HG02763 (cell line): ENCODE data around the gene RBFOX1.

Experiments used
- ATAC-seq: cut with Tn5 transposase; IDR thresholded peaks from one replicate; pipeline ENCODE4 v1.9.1; 2021; ENCODE audit warnings: mild to moderate bottlenecking, moderate library complexity; ENCODE audit not compliant: unreplicated experiment

RBFOX1 gene

GRCh38 chr16:7646821-7647500, 314.3 kb downstream of the RBFOX1 start:
- no peak for ATAC-seq

GRCh38 chr16:7650431-7650830, 317.8 kb downstream of the RBFOX1 start:
- no peak for ATAC-seq

- no peak for ATAC-seq
Measured at GRCh38 chr16:7651803-7652570, 319.3 kb downstream of the RBFOX1 start.

- ATAC-seq, result no peak
Measured at GRCh38 chr16:7653746-7654461, 321.3 kb downstream of the RBFOX1 start.

- ATAC-seq, result no peak
Measured at GRCh38 chr16:7675628-7676027, 343.0 kb downstream of the RBFOX1 start.

DNA sequence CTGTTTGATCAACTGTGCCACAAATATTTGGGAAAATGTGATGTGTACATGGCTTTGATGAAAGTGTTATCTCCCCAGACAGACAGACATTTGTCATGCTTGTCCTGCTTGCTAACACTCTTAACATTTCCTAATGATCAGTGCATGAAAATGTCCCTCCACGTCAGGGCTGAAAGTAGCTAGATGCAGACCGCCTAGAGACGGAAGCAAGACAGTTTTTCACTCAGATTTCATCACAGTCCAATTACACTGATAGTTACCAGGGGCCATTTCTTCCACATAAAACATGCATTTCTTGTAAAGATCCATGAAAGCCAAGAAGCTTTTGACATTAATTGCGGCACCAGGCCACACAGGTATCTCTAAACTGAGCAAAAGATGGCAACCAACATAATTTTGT, 347.7 kb downstream of the RBFOX1 start:
- ATAC-seq, result no peak

GRCh38 chr16:7688811-7689210, 356.2 kb downstream of the RBFOX1 start:
- ATAC-seq, result no peak

DNA sequence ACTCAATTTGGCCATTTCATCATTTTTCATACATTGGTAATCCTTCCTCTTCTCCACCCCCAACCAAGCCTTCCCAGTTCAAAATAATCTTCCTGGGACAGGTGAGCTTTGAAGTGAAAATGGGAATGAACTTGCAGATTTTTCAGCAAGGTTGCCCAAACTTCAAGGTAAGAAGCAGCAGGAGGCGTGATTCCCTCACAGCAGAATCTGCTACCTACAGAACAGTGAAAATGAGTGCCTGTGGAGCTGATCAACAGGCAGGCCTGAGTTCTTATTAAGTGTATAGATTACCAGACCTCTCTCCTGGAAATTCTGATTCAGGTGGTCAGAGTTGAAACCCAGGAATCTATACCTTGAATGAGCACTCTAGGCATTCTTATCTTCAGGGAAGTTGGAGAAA, 356.6 kb downstream of the RBFOX1 start:
- ATAC-seq, result no peak

DNA sequence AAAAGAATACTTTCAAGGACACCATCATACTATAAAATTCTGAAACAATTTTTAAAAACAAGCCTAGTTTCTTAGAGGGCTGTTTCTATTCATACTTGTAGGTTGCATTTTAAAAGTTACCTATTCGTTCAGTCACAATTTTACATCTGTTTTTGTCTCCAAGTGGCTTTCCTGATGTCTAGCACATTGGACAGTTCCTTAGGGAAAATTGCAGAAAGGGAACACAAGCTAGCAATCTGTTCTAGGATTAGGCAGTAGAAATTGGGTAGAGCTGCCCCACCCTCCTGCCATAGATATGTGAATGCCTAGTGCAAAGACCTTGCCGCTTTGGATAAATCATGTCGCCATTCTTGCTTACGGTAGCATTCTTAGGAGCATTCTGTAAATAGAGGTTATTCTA, 358.9 kb downstream of the RBFOX1 start:
- no peak for ATAC-seq

- no peak for ATAC-seq
Measured at GRCh38 chr16:7703672-7704071, 371.0 kb downstream of the RBFOX1 start.

DNA sequence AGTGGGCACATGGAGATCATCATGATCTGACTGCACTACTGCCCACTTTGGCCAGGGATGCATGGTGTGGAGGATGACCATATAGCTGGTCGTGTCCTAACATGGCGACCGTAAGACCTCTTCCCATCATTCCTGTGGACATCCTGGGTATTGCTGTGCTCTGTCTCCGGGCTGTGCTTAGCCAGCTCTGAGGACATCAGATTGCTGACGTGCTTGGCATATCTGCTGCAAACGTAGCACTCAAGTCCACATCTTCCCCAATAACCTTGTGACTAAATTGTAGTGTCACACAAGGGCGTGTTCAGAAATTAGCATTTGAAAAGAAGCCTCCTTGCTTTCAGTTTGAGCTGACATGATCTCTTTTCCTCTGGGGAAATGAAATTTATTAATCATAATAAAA, 373.2 kb downstream of the RBFOX1 start:
- ATAC-seq, result no peak

- ATAC-seq, result no peak
Measured at GRCh38 chr16:7709186-7709585, 376.5 kb downstream of the RBFOX1 start.

GRCh38 chr16:7713244-7713643, 380.6 kb downstream of the RBFOX1 start:
- ATAC-seq, result no peak

DNA sequence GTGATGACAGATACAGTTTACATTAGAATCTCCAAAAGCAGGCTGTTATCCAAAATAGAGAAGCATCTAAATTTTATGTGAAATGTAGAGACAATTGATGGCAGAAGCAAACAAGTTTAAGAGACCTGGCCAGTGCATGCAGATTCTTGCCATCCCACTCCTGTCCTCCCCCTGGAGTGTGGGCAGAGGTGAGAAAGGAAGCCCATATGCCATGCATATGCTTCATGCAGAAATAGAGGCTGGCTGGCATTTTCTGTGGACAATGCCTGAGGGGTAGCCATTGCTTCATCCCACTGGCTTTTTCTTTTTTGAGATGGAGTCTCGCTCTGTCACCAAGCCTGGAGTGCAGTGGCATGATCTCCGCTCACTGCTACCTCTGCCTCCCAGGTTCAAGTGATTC, 382.1 kb downstream of the RBFOX1 start:
- ATAC-seq, result no peak

DNA sequence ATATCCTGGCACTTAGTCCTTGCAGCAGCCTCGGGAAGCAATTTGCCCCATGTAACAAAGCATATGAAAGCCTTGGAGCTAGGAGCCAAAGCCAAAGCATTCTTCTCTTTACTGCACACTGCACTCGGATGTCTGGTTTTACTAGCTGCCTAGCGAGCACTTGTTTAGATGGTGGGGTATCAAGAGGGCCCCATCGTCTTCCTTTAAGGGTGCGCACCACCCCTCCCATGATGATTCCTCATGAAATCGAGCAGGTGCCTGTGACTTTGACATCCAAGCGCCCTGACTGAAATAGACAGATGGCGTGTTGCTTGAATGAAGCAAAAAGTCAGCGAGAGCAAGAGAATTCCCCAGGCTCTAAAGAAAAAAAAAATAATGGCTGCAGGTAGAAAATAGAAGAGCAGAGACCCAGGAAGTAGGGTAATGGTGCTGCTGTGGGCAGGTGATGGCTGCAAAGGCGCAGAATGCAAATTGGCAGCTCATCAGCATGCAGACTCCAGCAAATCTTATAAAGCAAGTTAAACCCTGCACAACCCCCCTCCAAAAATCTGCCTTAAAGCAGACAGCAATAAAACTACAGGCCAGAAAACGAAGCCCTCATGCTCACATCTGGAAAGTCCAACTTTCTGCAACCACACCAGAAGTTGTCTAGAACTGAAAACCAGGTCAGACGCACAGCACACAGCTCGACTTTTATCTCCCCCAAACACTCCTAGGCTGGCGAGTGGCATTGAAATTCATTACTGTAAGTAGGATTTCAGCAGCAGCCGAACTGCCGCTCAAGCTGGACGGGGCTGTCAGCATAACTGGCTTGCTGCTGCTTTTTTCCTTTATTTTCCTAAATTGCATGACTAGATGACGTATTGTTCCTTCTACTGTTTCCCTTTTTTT, 384.3 kb downstream of the RBFOX1 start:
- ATAC-seq, result no peak

GRCh38 chr16:7722761-7723160, 390.1 kb downstream of the RBFOX1 start:
- ATAC-seq, result no peak

DNA sequence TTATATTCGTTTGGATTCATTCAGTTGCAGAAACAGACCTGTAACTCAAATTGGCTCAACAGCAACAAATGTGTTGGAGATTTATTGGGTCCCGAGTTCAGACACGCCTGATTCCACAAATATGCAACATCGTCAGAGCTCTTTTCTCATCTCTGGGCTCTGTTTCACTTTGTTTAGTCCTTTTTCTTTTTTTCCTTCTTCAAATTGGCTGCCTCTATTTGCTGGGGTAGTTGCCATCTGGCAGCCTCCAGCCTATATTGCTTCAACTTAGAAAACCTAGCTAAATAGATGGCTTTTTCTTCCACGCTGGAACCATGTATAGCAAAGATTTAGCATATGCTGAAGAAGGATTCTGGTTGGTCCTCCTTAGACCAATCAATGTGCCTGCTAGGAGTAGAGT, 398.5 kb downstream of the RBFOX1 start:
- ATAC-seq, result no peak

GRCh38 chr16:7736138-7736665, 403.6 kb downstream of the RBFOX1 start:
- ATAC-seq, result no peak

DNA sequence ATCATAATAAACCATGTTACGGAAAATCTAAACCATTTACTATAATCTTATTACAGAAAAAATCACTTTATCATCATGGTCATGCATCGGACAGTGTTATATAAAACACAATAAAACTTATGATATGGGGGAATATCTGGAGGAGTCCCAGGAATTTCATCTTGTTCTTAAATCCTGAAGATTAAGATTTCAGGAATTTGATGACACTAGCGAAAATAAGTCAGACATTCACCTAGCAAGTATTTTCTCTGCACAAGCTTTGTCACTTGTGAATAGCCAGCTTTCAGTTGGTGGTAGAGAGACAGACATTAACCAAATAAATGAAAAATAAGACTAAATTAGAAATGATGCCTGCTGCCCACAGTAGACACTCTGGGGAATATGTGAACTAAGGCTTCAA, 410.0 kb downstream of the RBFOX1 start:
- no peak for ATAC-seq

- no peak for ATAC-seq
Measured at GRCh38 chr16:7744546-7745264, 412.1 kb downstream of the RBFOX1 start.
